ENCODE results near the gene SLC29A1. TPM values are rescaled to one million over a fixed set of nuclear protein-coding genes. Genes with fewer than 3 reads are reported as not detected.
A peak's percentile ranks its signal among the peaks of the same experiment; 100 is the strongest.

Gene SLC29A1
- total and polyA plus RNA-seq, 9 of the 15 experiments (the other 6 are each of a cell fraction or from before 2014, with no cell fraction given): 18.9 to 170 (median 57.7) TPM

DNA sequence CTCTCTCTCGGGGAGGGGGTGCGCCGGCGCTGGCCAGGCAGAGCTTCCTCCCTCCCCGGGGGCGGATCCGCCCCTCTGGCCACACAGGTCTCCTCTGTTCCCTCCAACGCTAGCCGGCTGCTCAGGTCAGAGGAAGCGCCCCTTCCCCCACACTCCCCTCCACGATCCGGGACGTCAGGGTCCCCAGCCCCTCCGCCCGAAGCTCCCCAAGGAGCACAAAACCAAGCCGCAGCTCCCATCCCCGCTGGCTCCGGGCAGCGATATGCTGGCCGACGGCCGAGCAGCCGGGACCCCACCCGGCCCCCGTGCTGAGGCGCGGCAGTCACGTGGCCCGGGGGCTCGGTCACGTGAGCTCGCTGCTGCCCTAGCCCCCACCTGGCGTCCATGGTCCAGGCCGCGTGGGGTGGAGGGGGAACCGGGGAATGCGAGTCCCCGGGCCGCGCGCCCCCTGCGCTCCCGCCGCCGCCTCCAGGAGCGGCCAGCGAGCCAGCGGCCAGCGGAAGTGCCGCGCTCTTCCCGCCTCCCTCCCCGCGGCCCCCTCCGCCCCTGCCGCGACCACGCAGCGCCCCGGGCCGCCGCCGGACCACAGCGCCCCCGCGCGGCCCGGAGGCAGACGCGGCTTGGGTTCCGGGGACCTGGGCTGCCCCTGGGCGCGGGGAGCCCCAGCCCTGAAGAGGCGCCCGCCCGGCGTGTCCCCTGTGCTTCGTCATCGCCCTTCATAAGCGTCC is 33.8 kb downstream of the SLC29A1 start, which contains the start of gene SLC35B2 (continued):
- TF ChIP-seq ZNF57 (CRISPR knock-in tag; IDR thresholded peaks at IDR 0.05) (no peak), NR2C2 (CRISPR knock-in tag; IDR thresholded peaks at IDR 0.05) (peak; percentile 54), NR2C2 (tag; IDR thresholded peaks at IDR 0.05) (no peak; the same call in 1 of the 2 replicates), ZNF766 (CRISPR knock-in tag; conservative IDR thresholded peaks at IDR 0.05) (no peak), TOE1 (IDR thresholded peaks at IDR 0.05; ENCODE audit: borderline replicate concordance) (peak; percentile 96), TOE1 (CRISPR knock-in tag; IDR thresholded peaks at IDR 0.05; ENCODE audit: borderline replicate concordance, low read depth) (no peak; the same call in 1 of the 2 replicates), TARDBP (IDR thresholded peaks at IDR 0.05) (no peak), RBM15 (IDR thresholded peaks at IDR 0.05; ENCODE audit: insufficient read depth, low read length) (no peak), FOXJ3 (CRISPR knock-in tag; IDR thresholded peaks at IDR 0.05) (no peak)
- TF ChIP-seq, protein P1, sequence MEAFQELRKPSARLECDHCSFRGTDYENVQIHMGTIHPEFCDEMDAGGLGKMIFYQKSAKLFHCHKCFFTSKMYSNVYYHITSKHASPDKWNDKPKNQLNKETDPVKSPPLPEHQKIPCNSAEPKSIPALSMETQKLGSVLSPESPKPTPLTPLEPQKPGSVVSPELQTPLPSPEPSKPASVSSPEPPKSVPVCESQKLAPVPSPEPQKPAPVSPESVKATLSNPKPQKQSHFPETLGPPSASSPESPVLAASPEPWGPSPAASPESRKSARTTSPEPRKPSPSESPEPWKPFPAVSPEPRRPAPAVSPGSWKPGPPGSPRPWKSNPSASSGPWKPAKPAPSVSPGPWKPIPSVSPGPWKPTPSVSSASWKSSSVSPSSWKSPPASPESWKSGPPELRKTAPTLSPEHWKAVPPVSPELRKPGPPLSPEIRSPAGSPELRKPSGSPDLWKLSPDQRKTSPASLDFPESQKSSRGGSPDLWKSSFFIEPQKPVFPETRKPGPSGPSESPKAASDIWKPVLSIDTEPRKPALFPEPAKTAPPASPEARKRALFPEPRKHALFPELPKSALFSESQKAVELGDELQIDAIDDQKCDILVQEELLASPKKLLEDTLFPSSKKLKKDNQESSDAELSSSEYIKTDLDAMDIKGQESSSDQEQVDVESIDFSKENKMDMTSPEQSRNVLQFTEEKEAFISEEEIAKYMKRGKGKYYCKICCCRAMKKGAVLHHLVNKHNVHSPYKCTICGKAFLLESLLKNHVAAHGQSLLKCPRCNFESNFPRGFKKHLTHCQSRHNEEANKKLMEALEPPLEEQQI (IDR thresholded peaks at IDR 0.05): no peak
- TF ChIP-seq, protein P2, sequence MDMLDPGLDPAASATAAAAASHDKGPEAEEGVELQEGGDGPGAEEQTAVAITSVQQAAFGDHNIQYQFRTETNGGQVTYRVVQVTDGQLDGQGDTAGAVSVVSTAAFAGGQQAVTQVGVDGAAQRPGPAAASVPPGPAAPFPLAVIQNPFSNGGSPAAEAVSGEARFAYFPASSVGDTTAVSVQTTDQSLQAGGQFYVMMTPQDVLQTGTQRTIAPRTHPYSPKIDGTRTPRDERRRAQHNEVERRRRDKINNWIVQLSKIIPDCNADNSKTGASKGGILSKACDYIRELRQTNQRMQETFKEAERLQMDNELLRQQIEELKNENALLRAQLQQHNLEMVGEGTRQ (CRISPR knock-in tag; IDR thresholded peaks at IDR 0.05): peak; percentile 99
- TF ChIP-seq, protein P3, sequence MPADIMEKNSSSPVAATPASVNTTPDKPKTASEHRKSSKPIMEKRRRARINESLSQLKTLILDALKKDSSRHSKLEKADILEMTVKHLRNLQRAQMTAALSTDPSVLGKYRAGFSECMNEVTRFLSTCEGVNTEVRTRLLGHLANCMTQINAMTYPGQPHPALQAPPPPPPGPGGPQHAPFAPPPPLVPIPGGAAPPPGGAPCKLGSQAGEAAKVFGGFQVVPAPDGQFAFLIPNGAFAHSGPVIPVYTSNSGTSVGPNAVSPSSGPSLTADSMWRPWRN (IDR thresholded peaks at IDR 0.05; ENCODE audit: low read depth): no peak
- TF ChIP-seq, protein P4, sequence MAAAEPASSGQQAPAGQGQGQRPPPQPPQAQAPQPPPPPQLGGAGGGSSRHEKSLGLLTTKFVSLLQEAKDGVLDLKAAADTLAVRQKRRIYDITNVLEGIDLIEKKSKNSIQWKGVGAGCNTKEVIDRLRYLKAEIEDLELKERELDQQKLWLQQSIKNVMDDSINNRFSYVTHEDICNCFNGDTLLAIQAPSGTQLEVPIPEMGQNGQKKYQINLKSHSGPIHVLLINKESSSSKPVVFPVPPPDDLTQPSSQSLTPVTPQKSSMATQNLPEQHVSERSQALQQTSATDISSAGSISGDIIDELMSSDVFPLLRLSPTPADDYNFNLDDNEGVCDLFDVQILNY (CRISPR knock-in tag; IDR thresholded peaks at IDR 0.05): no peak
- TF ChIP-seq, protein P5, sequence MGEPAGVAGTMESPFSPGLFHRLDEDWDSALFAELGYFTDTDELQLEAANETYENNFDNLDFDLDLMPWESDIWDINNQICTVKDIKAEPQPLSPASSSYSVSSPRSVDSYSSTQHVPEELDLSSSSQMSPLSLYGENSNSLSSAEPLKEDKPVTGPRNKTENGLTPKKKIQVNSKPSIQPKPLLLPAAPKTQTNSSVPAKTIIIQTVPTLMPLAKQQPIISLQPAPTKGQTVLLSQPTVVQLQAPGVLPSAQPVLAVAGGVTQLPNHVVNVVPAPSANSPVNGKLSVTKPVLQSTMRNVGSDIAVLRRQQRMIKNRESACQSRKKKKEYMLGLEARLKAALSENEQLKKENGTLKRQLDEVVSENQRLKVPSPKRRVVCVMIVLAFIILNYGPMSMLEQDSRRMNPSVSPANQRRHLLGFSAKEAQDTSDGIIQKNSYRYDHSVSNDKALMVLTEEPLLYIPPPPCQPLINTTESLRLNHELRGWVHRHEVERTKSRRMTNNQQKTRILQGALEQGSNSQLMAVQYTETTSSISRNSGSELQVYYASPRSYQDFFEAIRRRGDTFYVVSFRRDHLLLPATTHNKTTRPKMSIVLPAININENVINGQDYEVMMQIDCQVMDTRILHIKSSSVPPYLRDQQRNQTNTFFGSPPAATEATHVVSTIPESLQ (CRISPR knock-in tag; IDR thresholded peaks at IDR 0.05): 0 out of 2 replicates have a peak, but pooled peaks have one; percentile 48
- TF ChIP-seq, protein P6, sequence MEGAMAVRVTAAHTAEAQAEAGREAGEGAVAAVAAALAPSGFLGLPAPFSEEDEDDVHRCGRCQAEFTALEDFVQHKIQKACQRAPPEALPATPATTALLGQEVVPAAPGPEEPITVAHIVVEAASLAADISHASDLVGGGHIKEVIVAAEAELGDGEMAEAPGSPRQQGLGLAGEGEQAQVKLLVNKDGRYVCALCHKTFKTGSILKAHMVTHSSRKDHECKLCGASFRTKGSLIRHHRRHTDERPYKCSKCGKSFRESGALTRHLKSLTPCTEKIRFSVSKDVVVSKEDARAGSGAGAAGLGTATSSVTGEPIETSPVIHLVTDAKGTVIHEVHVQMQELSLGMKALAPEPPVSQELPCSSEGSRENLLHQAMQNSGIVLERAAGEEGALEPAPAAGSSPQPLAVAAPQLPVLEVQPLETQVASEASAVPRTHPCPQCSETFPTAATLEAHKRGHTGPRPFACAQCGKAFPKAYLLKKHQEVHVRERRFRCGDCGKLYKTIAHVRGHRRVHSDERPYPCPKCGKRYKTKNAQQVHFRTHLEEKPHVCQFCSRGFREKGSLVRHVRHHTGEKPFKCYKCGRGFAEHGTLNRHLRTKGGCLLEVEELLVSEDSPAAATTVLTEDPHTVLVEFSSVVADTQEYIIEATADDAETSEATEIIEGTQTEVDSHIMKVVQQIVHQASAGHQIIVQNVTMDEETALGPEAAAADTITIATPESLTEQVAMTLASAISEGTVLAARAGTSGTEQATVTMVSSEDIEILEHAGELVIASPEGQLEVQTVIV (CRISPR knock-in tag; IDR thresholded peaks at IDR 0.05; ENCODE audit: borderline replicate concordance): no peak
- TF ChIP-seq, protein P7, sequence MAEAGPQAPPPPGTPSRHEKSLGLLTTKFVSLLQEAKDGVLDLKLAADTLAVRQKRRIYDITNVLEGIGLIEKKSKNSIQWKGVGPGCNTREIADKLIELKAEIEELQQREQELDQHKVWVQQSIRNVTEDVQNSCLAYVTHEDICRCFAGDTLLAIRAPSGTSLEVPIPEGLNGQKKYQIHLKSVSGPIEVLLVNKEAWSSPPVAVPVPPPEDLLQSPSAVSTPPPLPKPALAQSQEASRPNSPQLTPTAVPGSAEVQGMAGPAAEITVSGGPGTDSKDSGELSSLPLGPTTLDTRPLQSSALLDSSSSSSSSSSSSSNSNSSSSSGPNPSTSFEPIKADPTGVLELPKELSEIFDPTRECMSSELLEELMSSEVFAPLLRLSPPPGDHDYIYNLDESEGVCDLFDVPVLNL (CRISPR knock-in tag; IDR thresholded peaks at IDR 0.05; ENCODE audit: low read depth): no peak
